GM10847 (cell line): ENCODE measurements around the gene CA12.

Source experiments
- POLR2A ChIP-seq: IDR thresholded peaks from 2 replicates; pipeline ENCODE4 v1.6.1; 2011; ENCODE audit not compliant: insufficient read length; ENCODE audit errors: extremely low read depth

Gene CA12

DNA sequence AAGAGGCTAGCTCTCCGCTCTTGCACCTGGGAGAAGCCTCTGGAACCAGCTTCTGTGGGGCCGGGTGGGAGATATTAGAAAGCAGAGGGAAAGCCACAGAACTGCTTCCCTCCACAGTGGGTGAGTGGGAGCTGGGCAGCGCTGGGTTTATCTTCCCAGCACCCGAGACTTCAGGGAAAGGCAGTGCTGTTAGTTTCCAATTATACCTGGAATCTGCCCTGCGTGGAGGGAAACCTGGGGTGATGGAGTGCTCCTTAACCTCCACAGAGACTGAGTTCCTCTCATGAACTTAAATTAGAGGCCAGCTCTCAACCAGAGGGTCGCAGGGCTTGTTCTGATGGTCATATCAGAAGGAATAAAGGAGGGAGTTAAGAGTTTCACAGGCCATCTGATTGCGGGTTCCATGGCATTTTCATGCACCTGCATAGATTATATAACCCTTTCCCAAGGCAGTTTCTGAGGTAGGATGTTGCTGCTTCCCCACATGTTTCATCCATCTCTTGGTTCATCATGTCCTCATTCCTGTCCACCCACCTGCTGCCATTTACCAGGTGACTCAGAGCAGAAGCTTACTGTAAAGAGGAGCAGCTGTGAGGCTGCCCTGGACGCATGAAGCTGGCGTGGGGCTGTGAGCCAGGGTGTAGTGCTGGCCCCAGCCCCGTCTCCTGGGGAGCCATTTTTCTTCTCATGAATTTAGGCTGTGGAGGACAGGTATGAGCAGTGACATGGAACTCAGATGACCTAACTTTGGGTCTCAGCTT is 42.5 kb downstream of the CA12 start:
- no peak for TF ChIP-seq POLR2A

DNA sequence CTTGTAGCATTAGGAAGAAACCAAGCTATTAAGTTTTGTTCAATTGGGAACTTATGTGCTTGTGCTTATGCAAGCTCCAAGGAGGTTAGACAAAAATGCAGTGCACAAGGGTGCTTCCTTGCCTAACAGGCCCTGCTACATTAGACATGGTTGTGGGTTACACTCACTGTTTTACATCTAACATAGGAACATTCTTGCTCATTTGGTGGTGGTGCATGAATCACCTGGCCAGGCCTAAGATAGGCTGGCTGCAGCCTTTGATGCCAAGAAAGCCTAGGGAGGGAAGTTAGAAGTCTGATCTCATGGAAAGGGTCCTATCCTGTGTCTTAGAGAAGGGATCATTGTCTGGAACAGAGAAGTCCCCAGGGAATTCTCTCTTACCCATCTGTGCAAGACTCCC is 43.5 kb downstream of the CA12 start:
- TF ChIP-seq POLR2A = no peak

DNA sequence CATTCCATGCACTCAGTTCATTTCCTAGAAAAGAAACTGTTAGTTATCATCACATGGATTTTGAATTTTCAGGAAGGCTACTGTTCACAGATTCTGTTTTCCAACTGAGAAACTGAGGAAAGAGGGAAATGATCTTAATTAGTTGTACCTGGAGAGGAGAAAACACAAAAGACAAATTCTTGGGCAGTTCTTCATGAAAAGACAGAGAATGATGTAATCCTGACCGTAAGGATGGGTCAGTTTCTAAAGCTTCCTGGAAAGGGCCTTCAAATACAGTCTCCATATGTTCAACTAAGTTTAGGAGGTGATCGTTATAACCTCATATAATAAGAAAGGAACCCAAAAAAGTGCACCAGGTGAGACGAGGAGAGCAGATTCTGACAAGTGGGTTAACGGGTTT is 44.6 kb downstream of the CA12 start:
- TF ChIP-seq POLR2A = no peak

DNA sequence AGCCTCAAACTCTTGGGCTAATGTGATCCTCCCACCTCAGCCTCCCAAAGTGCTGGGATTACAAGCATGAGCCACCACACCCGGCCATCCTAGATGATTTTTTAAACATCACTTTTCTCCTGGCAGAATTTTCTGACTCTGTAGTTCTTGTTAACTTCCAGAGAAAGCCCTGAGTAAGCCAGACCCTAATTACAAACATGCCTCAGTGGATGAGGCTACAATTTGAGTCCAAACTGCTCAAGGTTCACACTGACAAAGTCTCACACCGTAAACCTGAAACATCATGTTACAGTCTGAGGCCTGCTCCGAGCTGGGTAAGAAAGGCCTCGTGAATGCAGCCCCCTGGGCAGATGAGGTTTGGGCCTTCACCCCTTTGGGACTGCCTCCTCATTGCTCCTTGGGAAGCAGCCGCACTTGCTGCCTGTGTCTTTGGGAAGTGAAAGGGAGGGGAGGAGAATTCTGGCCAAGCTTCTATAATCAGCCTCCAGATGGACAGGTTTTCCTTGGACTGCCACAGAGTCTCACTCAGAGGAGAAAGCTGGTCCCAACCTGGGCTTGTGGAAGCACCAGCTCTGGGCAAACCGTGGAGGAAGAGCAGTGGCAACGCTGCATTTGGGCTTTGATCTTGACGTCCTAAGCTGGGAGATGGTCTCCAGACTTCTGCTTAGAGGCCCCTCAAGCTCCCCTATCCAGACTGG is 46.0 kb downstream of the CA12 start:
- no peak for TF ChIP-seq POLR2A

DNA sequence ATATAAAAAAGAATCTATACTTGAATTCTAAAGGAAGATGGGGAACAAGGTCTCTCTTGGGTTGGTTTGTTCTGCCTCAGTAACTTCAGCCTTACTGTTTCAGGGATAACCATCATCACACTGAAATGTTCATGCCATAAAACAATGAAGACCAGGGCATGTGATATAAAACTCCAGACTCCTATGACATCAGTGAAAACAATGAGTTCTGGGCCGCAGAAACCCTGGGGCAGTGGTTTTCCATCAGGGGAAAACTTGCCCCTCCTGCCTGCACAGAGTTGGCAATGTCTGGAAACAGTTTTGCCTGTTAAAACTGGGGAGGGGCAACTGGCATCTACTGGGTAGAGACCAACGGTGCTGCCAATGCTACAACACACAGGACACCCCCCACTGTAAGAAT is 46.8 kb downstream of the CA12 start:
- no peak for TF ChIP-seq POLR2A

DNA sequence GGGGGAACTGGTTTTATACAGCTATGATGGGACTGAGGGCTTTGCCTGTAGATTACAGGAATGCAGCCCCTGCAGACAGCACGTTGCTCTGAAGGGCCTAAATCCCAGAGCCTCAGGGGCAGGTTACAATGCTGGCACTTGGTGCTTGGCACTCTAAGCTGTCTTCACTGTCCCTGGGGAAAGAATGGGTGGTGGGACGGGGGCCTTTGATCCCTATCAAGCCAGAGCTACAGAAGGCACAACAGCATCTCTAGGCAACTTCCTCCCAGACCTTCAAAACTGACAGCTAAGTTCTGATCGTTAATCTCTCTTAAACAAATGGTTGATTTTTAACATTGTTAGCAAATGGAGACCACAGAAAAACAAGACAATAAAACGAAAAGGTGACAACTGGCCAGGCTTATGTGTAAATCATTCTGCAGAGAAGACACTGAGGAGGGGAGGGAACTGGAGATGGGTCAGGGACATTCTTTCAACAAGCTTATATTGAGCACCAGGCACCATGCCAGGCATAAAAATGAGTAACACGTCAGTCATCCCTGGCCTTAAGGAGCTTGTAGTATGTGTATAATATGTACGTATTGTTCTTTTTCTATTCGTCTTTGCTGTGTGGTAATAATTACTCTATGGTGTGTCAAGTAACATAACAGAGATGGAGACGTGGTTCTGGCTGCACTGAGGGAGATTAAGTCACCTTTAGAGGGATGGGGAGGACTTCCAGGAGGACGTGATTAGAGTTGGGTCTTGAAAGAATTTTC is 49.1 kb downstream of the CA12 start:
- TF ChIP-seq POLR2A = no peak

DNA sequence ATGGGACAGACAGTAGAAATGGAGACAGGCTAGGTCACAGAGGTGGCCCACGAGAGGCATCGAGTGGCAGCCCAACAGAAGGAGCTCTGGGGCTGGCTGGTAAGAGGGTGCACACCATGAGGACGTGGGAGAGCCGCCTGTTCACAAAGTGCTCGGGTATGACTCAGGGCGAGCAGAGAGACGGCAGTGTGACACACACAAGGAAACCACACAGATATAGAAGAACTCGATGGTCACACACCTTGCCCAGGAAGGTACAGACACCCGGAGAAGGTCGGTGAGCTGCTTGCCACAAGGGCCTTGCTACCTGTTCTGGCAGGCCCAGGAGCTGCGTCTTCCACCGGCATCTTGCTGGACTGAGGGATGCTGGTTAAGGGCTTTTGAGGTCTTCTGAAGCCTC is 50.2 kb downstream of the CA12 start:
- TF ChIP-seq POLR2A = no peak

DNA sequence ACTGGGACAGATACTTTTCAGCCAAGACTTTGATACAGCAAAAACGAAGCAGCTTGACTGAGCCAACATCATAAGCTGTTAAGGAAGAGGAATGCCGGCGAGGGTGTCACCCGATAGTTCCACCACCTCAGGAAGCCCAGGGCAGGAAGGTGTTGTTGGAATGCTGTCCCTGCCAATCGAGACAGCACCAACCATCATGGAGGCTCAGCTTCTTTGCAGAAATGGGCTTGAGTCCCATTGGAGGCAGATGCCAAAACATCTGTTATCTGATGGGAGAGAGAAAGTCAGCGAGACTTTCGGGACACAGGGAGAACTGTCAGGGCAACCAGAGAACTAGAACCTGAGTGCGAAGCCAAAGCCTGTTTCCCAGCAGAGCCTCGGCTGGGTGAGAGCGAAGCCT is 50.7 kb downstream of the CA12 start:
- no peak for TF ChIP-seq POLR2A

DNA sequence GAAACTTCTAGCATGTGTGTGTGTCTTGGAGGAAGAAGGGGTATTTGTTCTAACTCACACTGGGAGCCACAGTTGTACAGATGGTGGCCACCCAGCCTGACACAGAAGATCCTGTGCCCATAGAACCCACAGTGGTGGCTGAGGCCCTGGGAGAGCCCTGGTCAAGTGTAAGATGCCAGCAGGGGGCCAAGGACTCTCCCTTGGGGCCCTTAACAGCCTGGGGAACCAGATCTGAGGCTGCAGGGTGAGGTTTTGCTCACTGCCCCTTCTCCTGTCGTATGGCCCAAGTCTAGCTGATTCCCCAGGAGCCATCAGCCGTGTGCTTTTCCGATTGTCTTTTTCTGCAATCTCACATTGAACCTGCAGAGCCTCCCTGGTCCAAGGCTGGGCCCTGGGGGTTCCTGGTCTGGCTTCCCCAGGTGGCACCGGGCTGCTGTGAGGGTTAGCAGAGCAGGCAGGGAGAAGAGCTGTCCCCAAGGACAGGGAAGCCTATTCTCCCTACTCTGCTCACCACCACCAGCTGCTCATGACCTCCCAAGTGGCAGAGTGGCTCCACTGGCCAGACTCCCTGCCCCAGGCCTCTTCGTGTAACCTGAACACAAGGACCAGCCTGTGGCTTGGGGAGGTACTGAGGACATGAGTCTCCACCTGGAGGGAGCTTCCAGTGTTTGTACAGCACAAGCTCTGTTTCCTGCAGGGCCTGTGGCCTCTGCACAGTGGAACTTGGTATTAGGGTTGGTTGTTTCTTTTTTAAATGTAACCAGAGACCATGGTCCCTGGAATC is 51.9 kb downstream of the CA12 start:
- TF ChIP-seq POLR2A = no peak

DNA sequence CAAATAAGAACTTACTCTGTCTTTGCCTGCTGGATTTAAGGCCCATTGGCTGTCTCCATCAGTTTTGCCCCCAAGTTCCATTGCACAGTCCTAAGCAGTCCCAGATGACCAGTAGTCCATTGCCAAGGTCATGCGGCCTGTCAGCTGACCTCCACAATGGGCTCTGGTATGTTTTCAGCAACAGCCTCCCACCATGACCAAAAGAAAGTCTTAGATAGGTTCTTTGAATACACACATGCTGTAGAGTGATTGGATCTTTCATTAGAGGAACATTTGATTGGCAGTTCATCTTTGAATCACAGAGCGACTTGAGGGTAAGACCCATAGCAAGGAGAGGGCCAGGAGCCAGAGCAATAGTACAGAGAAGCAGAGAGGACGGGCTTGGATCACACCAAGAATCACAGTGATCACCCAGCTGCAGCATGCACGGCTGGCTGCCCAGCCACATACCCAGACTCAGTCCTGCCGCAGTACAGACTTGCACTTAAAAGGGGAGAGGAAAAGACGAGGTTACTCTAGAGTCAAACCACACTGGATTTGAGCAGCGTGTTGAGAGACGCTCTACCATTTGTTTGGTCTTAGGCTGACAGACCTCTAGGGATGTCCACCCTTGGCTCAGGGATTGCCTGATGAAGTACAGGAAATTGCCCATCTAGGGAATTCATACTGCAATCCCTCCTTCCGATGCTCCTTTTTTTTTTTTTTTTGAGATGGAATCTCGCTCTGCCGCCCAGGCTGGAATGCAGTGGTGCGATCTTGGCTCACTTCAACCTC is 53.8 kb downstream of the CA12 start:
- no peak for TF ChIP-seq POLR2A

DNA sequence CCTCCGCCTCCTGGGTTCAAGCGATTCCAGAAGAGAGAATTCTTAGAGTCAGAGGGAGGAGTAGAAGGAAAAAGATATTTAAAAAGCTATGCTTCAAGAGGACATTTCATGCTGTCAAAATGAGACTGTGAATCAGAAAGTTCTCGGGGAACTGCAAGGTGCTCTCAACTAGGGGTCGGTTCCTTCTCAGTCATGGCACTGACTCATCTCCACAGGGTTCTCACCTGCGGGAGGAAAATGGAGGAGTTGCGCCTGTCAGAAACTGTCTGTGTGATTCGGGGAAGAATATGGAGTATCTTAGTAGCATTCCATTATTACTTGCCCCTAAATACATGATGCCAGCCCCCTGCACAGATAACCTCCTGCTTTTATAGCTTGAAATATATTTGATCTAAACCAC is 56.9 kb downstream of the CA12 start:
- TF ChIP-seq POLR2A = no peak

DNA sequence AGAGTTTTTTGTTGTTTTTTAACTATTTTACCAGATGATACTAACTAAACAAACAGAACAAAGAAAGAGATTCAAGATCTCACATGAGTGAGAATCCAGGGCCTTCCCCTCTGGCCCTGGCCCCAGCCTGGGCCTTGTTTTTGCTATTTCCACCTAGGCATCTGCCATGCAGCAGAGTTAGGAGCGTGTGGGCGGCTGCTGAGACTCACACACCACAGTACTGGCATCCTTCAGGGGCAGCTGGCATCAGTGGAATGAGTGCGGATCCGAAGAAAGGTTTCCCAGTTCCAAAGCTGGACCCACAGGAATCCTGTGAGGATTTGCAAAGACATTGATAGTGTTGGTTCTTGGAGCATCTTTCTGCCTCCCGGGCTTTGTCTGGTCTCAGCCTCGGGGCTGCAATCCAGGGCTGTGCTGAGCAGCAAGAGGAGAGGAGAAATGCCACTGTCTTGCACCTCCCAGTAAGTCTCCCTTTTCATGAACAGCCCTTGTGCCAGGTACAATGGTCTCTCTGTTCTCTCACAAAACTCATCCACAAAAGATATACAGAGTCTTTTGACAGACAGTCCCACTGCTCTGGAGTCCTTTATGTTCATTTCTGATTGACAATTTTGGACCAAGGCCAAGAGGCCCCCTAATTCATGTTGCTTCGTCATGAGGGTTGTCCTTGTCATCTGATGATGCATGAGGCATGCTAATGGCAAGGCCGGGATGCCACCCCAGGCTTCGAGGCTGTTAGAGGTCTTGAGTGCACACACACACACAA is 57.7 kb downstream of the CA12 start:
- TF ChIP-seq POLR2A = no peak

DNA sequence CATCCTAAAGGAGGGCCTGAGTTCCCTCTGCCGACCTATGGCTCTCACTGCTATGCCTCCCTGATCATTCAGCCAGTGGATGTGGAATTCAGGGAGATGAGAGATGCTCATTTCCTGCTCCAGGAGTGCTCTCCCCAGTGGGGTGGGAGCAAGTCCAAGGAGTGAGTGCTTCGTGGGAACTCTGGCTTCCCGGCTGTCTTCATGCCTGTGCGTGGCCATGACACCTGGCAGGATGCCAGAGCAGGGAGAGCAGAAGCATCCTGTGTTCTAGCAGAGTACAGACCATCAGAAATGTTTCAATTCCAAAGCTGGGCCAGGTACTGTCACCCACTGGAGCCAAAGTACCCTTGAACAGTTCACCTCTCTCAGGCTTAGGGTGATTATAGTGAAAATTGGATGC is 59.1 kb downstream of the CA12 start:
- no peak for TF ChIP-seq POLR2A

DNA sequence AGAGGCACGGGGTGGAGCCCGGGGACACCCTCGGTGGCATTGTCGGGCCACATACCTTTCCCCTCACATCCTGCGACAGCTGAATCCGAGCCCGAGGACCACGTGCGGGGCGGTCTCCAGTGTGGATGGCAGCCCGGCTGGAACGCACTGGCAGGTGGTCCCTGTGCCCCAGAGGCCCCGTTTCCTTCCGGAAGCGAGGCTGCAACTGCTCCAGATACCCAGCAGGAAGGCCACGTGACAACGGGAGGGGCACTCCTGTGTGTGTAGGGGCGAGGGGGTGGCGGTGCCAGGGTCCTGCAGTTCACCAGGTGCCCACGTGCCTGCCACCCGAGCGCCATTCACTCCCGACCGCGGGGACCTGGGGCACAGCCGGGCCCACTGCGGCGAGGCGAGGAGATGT is 60.2 kb downstream of the CA12 start:
- TF ChIP-seq POLR2A = no peak
